ENCODE measurements around the gene ZNF892.
"Not testable (repeated sequence)": the region's sequence is repeated elsewhere in the genome, so short reads cannot be mapped to it uniquely, and the experiment has no call there.

The ZNF892 gene

DNA sequence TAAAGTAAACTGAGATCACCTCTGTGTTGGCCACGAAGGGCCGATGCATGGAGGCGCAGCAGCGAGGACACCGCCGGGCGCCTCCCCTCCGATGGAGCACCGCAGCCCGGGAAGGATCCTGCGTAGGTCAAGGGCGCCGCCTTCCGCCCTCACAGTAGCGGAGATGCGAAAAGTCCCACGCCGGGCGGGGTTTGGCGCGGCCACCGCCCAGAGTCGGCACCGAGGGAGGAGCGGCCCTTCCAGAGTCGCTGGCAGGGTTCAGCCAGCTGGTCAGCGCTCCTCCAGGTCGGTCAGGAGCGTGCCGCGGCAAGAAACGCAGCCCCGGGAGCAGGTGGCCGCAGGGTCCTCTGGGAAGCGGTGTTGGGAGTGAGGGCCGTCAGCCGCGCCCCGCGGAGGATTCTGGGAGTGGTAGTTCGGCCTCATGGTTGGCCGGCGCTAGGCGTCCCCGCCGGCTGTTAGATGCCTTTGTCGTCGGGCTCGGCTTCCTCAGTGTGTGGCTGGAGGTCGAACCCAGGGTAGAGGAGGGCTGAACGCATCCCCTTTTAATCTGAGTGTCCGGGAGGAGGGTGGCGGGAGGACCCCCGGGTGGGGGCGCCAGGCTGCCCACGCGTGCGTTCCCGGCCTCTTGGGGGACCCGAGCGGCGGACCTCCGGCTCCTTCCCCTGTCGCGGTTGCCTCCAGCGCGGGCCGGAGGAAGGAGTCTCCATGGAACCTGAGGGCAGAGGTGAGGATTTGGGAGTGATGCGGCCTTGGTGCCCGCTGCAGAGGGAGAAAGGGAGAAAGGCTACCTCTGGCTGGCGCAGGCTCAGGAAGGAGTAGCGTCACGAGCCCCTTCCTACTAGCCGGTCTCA, at the start of gene ZNF892:
ZNF892 (plus strand) TSS at position 411 of the 851 bp plus-strand sequence; CDS start at position 706, 295 bp downstream.
- peak; percentile 89 for DNase-seq

DNA sequence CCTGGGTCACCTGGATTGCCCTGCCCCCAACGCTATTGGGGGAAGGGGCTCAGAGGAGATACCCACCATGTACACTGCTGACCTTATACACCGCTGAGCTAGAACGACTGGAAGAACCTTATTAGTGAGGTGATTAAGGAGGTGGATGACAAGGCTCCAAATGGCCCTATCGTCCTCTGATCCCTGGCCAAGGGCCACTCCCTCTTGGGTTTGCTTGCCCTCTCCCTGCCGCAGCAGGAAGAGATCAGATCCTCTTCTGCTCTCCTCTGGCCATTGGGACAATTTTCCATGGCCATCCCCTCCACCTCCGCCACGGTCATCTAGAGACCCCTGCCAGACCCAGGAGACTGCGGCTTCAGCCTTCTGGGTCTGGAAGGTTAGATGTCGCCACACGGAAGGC, 48.9 kb upstream of the ZNF892 start:
- no peak for DNase-seq

DNA sequence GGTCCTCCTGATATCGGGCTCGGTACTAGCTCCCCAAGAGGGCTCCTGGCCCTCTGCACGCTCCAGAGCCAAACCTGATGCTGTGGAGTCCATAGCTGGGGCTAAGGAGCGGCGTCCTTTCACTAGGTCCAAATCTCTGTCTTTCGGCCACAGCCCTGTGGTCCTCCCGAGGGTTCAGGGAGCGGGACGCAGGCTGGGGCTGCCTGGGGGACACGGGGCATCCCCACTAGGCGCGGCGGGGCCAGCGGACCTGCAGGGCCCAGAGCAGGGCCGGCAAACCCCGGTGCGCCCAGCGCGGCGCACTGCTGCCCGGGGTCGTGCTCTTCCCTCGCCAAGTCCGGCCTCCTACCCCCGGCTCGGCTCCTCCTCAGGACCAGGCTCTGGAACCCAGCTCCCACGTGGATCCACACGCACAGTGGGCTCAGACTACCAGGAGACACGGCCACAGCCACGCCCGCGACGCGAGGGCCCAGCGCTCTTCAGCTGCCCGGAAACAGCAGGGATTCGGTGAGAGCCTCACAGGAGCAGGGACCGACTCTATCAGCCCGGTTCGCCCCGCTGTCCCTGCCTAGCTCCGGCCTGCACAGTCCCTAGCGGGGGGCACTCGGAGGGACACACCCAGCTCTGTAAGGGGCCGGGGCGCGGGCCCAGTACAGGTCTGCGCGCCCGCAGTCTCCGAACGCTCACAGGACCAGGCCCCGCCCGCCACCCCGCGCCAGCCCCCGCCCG, 48.3 kb upstream of the ZNF892 start:
- peak; percentile 16 for DNase-seq

DNA sequence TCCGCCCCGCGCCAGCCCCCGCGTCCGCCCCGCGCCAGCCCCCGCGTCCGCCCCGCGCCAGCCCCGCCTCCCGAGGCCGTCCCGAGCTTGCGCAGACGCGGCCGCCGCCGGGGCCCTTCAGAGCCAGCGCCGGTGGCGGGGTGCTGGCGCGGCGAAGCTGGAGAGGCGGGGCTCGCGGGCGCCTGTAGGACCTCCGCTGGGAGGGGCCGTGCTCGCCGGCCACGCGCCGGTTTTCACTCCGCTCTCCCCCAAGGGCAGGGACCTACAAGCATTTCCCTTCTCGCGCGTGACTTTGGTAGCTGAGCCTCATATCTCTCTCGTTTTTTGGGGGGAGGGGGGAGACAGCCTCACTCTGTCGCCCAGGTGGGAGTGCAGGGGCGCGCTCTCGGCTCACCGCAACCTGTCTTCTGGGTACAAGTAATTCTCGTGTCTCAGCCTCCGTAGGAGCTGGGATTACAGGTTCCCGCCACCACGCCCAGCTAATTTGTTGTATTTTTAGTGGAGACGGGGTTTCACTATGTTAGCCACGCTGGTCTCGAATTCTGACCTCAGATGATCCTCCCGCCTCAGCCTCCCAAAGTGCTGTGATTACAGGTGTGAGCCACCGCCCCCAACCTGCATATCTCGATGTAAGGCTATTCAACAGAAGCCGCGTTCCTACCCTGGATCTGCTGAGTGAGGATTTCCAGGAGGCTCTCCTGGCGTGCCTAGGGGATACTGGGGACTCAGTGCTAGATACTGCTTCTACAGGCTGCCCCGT, 47.5 kb upstream of the ZNF892 start, which contains the start of gene ZNF514:
ZNF514 (minus strand) TSS at position 159 of the 760 bp plus-strand sequence. CDS start 6,595 bp downstream, outside the sequence.
- DNase-seq: peak; percentile 28

DNA sequence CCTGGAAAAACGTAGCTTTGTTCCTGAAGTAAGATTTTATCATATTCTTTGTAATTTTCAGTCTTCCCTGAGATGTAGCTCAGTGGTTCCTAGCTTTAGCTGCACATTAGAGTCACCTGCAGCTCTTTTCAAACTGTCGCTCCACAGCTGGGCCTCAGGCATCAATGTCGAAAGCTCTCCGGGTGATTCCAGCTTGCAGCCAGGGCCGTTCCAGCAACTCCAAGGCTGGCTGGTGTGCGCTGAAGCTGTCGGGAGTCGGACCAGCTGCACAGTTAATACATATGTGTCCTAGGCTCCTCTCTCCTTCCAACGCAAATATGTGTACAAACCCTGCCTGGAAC, 42.3 kb upstream of the ZNF892 start:
- no peak for DNase-seq

DNA sequence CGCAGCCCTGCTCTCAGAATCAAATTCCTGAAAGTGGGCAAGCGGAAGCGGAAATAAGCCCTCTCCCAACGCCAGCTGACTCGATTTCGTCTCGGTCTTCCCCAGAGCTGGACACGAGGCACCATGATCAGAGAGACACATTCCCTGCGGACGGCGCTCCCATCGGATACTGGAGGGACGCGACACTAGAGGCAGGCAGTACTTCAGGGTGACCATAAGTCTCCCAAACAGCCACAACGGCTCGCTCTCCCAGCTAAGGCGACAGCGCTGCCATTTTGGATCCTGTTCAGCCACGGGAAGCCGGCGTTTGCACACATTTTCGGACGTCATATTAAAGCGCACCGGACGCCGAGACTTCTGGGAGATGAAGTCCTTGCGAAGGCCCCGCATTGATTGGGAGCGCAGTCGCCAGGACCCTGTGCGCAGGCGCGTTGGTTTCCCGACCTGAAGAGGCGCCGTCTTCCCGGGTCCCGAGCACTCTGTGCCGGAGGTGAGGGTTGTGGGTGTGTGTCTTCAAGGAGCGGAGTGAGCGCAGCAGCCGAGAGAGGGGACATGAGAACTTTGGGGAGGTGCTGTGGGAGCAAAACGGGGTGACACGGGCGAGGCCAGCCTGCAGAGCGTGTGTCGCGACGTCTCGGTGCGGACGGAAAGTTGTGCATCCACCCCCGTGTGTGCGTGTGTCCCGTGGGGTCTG, 41.8 kb upstream of the ZNF892 start, which contains the start of gene ZNF2:
ZNF2 (plus strand) TSS at position 439 of the 694 bp plus-strand sequence. CDS start 10,418 bp downstream, outside the sequence.
- peak; percentile 95 for DNase-seq

DNA sequence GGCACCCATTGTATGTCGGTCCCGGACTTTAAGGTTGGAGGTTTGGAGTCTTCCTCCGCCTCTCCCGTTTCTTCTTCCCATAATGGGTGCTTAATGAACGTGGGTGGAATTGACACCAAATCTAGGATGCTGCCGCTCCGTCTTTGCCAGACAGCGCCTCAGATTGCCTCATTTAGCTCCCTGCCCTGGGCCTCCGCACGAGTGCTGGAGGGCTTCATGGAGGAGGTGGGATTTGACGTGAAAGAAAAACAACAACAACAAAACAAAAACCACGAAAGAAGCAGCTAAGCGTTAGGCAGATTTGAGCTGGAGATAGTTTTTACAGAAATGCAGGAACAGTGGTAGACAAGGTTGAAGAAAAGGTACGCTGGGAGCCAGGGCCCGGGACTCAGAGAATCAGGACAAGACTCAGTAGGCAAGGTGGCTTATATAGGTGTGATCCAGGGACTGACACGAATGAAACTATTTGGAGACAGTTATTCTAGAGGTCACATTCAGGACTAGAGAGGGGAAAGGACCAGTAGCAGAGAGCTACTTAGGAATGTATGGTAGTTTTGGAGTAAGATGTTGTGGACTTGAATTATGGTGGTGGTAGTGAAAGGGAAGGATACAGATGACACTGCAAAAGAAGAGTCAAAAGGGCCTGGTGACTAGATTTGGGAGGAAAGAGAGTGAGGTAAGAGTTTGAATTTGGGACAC, 41.1 kb upstream of the ZNF892 start:
- DNase-seq: no peak

DNA sequence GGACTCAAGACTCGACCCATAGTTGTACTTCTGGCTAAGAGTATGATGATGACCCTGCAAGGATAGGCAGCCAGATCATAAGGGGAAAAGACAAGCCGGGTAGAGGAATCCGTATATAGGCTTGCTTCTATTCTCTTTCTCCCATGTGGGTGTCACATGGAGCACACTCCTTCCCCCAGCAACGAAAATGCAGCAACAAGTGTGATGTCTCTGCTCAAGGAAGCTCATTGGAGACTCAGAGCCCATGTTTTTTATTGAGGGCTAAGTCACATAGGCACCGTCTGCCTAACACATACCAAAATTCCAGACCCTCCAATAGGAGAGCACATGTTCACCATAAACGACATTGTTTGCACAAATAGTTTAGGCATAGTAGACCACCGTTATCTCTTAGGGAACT, 35.4 kb upstream of the ZNF892 start:
- no peak for DNase-seq

DNA sequence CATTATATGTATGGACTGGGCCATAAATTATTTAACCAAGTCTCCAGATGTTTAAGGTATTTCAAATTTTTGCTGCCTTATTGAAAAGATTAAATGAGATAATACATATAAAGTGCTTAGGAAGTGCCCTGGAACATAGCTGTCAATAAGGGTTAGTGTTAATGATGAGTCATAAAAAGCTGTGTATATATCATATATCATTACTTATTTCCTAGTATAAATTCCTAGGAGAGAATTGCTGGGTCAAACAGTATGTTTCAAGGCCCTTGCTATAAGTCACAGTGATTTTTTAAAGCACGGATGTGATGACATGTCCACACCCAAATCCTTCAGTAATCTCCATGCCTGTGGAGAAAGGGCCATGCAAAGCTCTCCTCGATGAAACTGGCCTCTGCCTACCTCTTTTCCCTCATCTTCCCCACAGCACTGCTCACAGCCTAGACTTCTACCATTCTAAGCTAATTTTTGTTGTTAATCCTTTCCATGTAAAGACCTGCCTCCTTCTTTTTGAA, 33.2 kb upstream of the ZNF892 start:
- DNase-seq: no peak

DNA sequence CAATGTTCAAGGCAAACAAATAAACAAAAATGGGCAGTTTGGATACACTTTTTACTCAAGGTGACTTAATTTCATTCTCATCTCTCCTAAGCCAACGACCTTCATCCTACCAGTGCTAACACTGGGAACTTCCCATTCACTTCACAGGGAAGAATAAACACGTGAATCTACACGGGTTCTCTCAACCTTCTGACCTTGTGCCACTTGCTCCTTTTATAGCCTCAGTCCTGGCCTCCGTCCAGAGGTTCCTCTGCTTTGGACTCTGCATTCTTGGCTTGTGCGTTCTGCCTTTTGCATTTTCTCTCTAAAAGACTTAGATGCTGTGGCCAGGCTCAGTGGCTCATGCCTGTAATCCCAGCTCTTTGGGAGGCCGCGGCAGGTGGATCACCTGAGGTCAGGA, 27.9 kb upstream of the ZNF892 start:
- DNase-seq: no peak

DNA sequence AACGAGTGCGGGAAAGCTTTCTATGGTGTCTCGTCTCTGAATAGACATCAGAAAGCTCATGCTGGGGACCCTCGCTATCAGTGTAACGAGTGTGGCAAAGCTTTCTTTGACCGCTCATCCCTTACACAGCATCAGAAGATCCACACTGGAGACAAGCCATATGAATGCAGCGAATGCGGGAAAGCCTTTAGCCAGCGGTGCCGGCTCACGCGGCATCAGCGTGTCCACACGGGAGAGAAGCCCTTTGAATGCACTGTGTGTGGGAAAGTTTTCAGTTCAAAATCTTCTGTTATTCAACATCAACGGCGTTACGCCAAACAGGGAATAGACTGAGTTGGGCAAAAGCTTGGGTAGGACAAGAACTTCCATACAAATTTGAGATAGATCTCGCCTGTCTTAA, 25.5 kb upstream of the ZNF892 start:
- no peak for DNase-seq

DNA sequence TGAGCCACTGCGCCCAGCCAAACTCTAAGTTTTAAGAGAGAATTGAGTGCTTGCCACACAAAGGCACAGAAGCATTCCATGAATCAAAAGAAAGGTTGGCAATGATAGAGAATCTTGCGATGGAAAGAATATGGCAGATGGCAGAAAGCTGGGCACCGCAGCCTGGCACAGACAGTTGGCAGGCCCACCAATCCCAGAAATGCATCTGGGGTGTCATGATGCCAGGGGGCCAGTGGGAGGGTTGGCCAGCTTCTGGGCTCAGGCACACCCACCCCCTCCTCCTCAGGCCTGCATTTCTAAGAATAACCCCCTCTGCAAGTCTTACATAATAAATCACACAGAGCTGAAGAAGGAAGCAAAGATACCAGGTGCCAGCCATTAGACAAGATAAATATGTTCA, 22.1 kb upstream of the ZNF892 start:
- no peak for DNase-seq

DNA sequence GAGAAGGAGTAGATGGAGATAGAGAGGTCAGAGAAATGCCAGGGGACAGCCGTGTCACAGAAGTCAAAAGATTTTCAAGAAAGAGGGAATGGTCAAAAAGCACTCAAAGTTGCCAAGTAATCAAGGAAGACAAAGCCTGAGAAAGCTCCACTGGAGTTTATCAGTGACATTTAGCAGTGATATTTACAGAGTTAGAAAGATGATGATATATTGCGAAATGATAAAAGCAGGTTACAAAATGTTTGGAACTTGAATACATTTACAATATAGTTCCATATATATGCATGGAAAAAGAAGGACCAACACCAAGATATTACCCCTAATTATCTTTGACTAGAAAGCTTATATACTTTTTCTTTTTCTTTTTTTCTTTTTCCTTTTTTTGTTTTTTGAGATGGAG, 21.3 kb upstream of the ZNF892 start:
- no peak for DNase-seq

DNA sequence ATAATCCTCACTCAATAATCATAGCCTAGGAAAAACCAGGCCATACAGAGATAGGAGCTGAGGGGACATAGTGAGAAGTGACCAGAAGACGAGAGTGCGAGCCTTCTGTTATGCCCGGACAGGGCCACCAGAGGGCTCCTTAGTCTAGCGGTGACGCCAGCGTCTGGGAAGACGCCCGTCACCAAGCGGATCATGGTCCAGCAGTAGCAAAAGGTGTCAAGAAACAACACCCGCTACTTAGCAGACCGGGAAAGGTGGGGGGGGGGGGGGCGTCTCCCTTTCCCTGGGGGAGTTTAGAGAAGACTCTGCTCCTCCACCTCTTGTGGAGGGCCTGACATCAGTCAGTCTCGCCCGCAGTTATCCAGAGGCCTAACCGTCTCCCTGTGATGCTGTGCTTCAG, 14.4 kb upstream of the ZNF892 start:
- not testable (repeated sequence) for DNase-seq

DNA sequence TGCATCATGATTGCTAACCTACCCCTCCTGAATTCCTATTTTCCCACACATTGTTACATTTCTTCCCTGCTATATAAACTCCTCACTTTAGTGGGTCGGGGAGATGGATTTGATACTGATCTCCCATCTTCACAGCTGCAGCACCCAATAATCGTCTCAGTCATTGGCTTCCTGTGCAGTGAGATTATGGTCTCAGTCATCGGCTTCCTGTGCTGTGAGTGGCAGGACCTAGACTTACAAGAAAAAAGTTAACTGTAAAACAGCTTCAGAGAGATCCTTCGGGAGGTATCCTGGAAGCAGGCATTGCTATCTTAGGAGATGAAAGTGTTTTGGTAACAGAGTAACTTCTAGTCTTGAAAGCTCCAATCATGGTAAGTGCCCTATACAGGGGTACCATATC, 3.4 kb upstream of the ZNF892 start:
- DNase-seq: no peak

DNA sequence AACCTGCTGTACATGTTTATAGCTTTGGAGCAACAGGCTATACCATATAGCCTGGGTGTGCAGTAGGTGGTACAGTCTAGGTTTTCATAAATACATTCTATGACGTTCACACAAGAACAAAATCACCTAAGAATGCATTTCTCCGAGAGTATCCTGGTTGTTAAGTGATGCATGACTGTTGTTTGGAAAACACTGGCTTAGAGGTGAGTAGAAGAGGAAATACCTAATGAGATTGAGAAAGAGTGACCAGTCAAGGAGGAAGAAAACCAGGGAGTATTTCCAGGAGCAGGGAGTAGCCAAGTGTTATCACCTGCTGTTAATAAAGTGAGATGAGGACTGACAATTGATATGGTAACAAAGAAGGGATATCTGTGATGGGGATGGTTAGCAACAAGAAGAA, 2.9 kb upstream of the ZNF892 start:
- DNase-seq: no peak

DNA sequence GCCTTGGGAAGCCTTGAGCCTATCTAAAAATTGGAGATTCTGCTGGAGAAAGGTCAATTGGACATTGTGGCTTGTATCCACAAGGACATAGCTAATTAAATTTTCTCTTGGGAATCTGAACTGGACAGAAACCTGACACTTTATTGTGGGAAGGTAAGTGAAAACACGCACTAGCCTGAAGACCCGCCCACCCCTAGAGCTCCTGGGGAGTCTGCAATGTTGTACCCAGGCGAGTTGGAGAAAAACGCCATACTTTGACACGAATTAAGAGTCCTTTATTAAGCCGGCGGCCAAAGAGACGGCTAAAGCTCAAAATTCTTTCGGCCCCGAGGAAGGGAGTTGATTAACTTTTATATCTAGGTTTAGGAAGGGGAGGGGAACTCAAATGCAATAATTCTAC, 1.2 kb upstream of the ZNF892 start:
- no peak for DNase-seq

DNA sequence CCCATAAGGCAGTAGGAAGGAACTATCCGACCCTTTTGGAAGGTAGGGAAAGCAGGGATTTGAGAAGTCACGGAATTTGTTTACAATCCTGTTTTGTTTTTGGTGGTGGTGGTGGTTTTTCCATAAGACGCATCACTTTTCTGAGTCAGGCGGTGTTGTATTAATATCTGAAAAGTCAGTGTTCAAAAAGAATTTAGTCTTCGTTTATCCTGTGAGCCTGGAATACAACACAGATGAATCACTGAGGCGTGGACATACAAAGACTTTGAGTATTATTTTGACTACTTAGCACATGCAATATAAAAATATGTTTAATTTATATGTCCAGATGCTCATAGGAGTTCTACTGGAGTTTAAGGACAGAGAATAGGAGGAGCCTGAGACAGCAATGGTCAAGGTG, 785 bp downstream of the ZNF892 start:
- DNase-seq: no peak

DNA sequence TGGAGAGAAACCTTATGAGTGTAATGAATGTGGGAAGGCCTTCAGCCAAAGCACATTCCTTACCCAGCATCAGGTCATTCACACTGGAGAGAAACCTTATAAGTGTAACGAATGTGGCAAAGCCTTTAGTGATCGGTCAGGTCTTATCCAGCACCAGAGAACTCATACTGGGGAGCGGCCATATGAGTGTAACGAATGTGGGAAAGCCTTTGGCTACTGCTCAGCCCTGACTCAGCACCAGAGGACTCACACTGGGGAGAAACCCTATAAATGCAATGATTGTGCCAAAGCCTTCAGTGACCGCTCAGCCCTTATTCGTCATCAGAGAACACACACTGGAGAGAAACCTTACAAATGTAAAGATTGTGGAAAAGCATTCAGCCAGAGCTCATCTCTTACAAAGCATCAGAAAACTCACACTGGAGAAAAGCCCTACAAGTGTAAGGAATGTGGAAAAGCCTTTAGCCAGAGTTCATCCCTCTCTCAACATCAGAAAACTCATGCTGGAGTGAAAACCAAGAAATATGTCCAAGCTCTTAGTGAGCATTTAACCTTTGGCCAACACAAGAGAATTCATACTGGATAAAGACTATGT, 7.8 kb downstream of the ZNF892 start:
- no peak for DNase-seq

DNA sequence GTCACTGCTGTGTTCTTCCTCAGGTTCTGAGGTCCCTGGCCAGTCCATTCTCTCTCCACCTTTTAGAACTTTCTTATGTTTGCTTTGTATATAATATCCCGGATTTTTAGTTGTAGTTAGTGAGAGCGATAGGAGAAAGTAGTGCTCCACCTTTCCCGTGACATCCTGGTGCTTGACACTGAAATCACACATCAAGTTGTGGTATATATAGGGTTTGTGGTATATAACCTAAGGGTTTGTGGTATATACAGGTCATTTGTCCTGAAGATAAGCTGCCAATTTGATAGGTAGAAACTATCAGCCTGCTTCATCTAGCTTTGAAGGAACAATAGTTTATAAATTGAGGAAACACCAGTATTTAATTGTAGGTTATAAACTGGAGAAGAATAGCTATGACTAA, 13.1 kb downstream of the ZNF892 start:
- DNase-seq: no peak

DNA sequence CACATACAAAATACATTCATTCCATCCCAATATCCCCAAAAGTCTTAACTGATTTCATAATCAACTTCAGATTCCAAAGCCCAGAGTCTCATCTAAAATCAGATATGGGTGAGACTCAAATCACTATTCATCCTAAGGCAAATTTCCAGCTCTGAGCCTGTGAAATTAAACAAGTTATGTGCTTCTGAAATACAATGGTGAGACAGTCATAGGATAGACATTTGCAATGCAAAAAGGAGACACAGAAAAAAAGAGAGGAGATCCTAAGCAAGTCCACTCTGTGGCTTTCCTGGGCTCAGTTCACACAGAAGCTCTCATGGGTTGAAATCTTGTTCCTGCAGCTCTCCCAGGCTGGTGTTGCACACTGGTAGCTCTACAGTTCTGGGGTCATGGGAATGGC, 18.3 kb downstream of the ZNF892 start:
- no peak for DNase-seq
